ENCODE data around the gene FLNB.

GRCh38 chr3:57960174-57960505, 48.1 kb upstream of the FLNB start:
- TF ChIP-seq SMAD3 (CRISPR knock-in tag; IDR thresholded peaks at IDR 0.05; ENCODE audit: borderline replicate concordance) (no peak), FOXP4 (CRISPR knock-in tag; IDR thresholded peaks at IDR 0.05) (no peak), CTCF (IDR thresholded peaks at IDR 0.05) (no peak), ESRRA (CRISPR knock-in tag; IDR thresholded peaks at IDR 0.05; ENCODE audit: borderline replicate concordance) (no peak)
